ENCODE measurements around the gene RABGAP1L.

DNA sequence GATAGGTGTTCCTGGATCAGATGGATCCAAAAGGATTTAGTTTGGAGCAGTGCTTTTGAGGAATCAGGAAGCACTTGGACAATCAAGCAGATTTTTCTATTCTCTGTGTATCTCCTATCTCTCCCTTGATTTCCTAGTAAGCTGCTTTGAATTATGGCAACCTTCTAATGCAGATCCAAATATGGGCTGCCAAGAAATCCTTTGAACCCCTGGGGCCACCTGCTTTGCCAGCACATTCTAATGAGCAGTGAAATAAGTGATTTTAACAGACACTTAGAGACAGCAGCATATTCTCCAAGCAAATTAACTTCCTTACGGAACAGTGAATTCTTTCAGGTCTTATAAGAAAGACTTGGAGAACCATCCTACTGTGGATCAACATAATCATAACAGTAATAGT lies 483.9 kb downstream of the RABGAP1L start:
- TF ChIP-seq, protein P1, sequence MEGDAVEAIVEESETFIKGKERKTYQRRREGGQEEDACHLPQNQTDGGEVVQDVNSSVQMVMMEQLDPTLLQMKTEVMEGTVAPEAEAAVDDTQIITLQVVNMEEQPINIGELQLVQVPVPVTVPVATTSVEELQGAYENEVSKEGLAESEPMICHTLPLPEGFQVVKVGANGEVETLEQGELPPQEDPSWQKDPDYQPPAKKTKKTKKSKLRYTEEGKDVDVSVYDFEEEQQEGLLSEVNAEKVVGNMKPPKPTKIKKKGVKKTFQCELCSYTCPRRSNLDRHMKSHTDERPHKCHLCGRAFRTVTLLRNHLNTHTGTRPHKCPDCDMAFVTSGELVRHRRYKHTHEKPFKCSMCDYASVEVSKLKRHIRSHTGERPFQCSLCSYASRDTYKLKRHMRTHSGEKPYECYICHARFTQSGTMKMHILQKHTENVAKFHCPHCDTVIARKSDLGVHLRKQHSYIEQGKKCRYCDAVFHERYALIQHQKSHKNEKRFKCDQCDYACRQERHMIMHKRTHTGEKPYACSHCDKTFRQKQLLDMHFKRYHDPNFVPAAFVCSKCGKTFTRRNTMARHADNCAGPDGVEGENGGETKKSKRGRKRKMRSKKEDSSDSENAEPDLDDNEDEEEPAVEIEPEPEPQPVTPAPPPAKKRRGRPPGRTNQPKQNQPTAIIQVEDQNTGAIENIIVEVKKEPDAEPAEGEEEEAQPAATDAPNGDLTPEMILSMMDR (IDR thresholded peaks at IDR 0.05; ENCODE audit: low read depth, low read length, missing input control), result no peak
- TF ChIP-seq RAD21 (IDR thresholded peaks at IDR 0.05) (no peak), JUND (IDR thresholded peaks at IDR 0.05) (no peak), YY1 (IDR thresholded peaks at IDR 0.05) (no peak)
- TF ChIP-seq, protein P2, sequence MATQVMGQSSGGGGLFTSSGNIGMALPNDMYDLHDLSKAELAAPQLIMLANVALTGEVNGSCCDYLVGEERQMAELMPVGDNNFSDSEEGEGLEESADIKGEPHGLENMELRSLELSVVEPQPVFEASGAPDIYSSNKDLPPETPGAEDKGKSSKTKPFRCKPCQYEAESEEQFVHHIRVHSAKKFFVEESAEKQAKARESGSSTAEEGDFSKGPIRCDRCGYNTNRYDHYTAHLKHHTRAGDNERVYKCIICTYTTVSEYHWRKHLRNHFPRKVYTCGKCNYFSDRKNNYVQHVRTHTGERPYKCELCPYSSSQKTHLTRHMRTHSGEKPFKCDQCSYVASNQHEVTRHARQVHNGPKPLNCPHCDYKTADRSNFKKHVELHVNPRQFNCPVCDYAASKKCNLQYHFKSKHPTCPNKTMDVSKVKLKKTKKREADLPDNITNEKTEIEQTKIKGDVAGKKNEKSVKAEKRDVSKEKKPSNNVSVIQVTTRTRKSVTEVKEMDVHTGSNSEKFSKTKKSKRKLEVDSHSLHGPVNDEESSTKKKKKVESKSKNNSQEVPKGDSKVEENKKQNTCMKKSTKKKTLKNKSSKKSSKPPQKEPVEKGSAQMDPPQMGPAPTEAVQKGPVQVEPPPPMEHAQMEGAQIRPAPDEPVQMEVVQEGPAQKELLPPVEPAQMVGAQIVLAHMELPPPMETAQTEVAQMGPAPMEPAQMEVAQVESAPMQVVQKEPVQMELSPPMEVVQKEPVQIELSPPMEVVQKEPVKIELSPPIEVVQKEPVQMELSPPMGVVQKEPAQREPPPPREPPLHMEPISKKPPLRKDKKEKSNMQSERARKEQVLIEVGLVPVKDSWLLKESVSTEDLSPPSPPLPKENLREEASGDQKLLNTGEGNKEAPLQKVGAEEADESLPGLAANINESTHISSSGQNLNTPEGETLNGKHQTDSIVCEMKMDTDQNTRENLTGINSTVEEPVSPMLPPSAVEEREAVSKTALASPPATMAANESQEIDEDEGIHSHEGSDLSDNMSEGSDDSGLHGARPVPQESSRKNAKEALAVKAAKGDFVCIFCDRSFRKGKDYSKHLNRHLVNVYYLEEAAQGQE (IDR thresholded peaks at IDR 0.05), result no peak

Data from liver (tissue), 3 donors.